Endometrial microvascular endothelial cells (primary cell): ENCODE results near the gene TMEM87B. TPM values are rescaled to one million over a fixed set of nuclear protein-coding genes. Genes with fewer than 3 reads are reported as not detected.
"Not testable (repeated sequence)": the region's sequence is repeated elsewhere in the genome, so short reads cannot be mapped to it uniquely, and the experiment has no call there.

Experiments
- in situ Hi-C: cut with HindIII; loops from 2 replicates; pipeline ENCODE4 v1.10.0; 2017; ENCODE audit warnings: low sequenced_read_pairs, low pct_unique_long_range_greater_than_20kb; ENCODE audit errors: inconsistent ontology term
- total RNA-seq: library from RNA; depleted of rRNA; stranded (reverse); fragments of >200 nt; gene quantifications from one replicate; pipeline ENCODE4 v1.2.3, GENCODE V29; 2015; ENCODE audit errors: inconsistent ontology term

TMEM87B gene
- total RNA-seq, 1 donor from 2014 or later: 79.4 TPM

DNA sequence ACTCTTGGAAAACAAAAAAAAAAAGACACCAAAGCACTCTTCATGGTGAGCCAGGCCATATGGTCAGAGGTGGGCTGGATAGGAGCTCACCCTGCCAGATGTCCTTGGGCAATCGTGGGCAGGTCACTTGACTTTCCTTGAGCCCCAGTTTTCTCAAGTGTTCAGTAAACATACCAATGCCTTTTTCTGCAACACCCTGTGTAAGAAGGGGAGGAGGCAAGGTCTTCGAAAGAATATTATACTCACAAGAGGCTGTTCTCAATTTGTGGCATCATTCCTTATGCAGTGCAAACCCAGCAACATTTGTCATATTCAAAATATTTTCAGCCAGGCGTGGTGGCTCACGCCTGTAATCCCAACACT lies 22.9 kb upstream of the TMEM87B start:
- in situ Hi-C loops: no loop called here

GRCh38 chr2:112032689-112033465 lies 22.2 kb upstream of the TMEM87B start:
- in situ Hi-C loops: no loop called here

DNA sequence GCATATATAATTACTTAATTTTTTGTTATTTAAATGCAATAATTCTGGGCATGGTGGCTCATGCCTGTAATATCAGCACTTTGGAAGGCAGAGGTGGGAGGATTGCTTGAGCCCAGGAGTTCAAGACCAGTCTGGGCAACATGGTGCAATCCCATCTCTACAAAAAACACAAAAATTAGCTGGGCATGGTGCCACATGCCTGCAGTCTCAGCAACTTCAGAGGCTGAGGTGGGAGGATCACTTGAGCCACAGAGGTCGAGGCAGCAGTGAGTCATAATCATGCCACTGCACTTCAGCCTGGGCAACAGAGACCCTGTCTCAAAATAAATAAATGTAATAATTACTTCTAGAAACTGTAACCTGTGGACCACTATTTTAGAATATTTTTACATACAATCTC lies 21.5 kb upstream of the TMEM87B start:
- in situ Hi-C loops: no loop called here

- in situ Hi-C loops: no loop called here
These were observed 20.1 kb upstream of the TMEM87B start for GRCh38 chr2:112034924-112035323.

- in situ Hi-C loops: no loop called here
These were observed 19.3 kb upstream of the TMEM87B start for GRCh38 chr2:112035786-112036185.

- in situ Hi-C loops: not testable (repeated sequence)
These were observed 15.5 kb upstream of the TMEM87B start for GRCh38 chr2:112039556-112039955.

DNA sequence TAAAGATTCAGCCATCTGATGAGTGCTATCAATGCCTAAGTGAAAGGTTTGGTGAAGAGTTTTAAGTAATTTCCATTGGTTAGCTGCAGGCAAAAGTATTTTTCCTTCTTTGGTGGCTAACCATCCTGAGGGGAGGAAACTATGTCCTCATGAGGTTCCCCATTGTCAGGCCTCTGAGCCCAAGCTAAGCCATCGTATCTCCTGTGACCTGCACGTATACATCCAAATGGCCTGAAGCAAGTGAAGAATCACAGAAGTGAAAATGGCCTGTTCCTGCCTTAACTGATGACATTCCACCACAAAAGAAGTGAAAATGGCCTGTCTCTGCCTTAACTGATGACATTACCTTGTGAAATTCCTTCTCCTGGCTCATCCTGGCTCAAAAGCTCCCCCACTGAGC lies 15.0 kb upstream of the TMEM87B start:
- in situ Hi-C loops: not testable (repeated sequence)

GRCh38 chr2:112041460-112041859 lies 13.6 kb upstream of the TMEM87B start:
- in situ Hi-C loops: not testable (repeated sequence)

- in situ Hi-C loops: no loop called here
These were observed 9.5 kb upstream of the TMEM87B start for GRCh38 chr2:112045446-112046014.

- in situ Hi-C loops: no loop called here
These were observed 8.8 kb upstream of the TMEM87B start for GRCh38 chr2:112046231-112046630.

DNA sequence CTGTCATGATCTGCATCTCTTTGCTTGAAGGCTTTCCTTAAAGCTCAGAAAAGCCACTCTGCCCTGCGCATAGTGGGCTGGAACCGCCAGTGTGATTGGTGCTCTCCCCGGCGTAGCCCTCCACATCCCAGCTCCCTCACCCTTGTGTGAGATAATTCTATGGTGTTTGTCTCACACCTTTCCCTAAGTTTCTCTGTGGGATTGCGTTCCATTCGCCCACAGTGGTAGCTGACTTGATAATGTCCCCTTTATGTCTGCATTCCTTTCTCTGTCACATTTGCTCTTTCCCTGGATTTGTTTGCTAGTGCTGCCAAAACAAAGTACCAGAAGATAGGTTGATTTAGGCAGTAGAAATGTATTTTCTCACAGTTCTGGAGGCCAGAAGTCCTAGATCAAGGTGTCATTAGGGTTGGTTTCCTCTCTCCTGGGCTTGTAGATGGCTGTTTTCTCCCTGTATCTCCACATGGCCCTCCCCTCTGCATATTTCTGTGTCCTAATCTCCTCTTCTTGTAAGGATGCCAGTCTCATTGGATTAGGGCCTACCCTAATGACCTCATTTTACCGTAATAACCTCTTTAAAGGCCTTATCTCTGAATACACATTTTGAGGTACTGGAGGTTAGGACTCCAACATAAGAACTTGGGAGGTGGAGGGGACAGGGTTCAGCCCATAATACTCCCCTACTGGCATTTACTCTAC lies 7.4 kb upstream of the TMEM87B start:
- in situ Hi-C loops: no loop called here

GRCh38 chr2:112048236-112048592 lies 6.9 kb upstream of the TMEM87B start:
- in situ Hi-C loops: no loop called here

- in situ Hi-C loops: no loop called here
These were observed 6.2 kb upstream of the TMEM87B start for GRCh38 chr2:112048887-112049286.

DNA sequence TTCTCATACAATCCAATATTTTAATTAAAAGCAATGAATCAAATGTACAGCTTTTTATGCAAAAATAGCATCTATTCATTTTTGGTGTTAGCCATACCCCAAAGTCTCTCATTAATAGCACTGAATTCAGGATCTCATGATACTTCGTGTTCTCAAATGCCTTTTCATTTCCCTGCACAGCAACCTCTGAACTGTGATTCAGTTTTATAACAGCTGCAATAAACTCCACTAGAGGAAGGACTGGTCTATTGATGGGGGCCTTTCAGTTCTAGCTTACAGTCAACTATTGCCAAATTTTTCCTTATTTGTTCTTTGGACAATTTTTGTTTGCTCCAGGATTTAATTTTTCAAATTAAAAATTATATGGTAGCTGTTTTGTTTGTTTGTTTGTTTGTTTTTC lies 4.8 kb upstream of the TMEM87B start:
- in situ Hi-C loops: no loop called here

GRCh38 chr2:112053917-112054846 lies 887 bp upstream of the TMEM87B start:
- in situ Hi-C loops: no loop called here

GRCh38 chr2:112055730-112056625 lies 909 bp downstream of the TMEM87B start:
- in situ Hi-C loops: no loop called here

GRCh38 chr2:112056626-112056987 lies 1.5 kb downstream of the TMEM87B start:
- in situ Hi-C loops: no loop called here

- in situ Hi-C loops: no loop called here
These were observed 4.6 kb downstream of the TMEM87B start for GRCh38 chr2:112059671-112060070.
